Stomach (tissue), 4 donors: Measurements from ENCODE around the gene KRTAP10-6.

ENCODE experiments used
- EP300 ChIP-seq: sonication (generic); formaldehyde crosslinking; IDR thresholded peaks from one replicate; pipeline ENCODE4 v1.6.1; 2017; ENCODE audit warnings: antibody characterized with exemption
- POLR2A ChIP-seq, 4 donors: fragments of 450-650 bp; IDR thresholded peaks; one replicate each; pipeline ENCODE4 v1.6.1; 2016; ENCODE audit warnings: antibody characterized with exemption in 4 of 4, control low read depth in 2 of 4, mild to moderate bottlenecking in 1 of 4, moderate library complexity in 1 of 4
- POLR2AphosphoS5 ChIP-seq, 3 donors: sonication (generic); formaldehyde crosslinking; IDR thresholded peaks; one replicate each; pipeline ENCODE4 v1.6.1; 2016; ENCODE audit warnings: antibody characterized with exemption in 3 of 3
- TF ChIP-seq, protein P1 (sequence below), 7 experiments: fragments of 450-650 bp in 4 of 7; fragments of 200-600 bp in 3 of 7; sonication (generic) in 3 of 7; IDR thresholded peaks; one replicate each; pipeline ENCODE4 v1.5.1; 2016 to 2019; ENCODE audit warnings: antibody characterized with exemption in 7 of 7, control low read depth in 2 of 7, mild to moderate bottlenecking in 1 of 7

DNA sequence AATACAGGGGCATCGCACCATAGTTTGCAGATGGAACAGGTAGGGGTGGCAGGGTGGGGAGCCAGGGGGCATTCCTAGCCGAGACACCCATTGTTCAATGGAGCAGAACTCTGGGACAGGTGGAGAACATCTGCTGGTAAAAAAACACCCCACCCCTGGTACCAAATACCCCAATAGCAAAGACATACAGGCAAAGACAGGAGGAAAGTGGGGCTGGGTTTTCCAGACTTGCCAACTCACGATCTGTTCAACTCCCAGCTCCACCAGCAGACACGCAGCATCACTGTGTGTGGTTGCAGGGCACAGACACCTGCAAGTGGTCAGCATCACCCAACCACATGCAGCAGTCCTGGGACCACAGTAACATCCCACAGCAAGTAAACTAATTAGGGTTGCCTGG lies 19.2 kb upstream of the KRTAP10-6 start:
- TF ChIP-seq, protein P1, sequence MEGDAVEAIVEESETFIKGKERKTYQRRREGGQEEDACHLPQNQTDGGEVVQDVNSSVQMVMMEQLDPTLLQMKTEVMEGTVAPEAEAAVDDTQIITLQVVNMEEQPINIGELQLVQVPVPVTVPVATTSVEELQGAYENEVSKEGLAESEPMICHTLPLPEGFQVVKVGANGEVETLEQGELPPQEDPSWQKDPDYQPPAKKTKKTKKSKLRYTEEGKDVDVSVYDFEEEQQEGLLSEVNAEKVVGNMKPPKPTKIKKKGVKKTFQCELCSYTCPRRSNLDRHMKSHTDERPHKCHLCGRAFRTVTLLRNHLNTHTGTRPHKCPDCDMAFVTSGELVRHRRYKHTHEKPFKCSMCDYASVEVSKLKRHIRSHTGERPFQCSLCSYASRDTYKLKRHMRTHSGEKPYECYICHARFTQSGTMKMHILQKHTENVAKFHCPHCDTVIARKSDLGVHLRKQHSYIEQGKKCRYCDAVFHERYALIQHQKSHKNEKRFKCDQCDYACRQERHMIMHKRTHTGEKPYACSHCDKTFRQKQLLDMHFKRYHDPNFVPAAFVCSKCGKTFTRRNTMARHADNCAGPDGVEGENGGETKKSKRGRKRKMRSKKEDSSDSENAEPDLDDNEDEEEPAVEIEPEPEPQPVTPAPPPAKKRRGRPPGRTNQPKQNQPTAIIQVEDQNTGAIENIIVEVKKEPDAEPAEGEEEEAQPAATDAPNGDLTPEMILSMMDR (IDR thresholded peaks at IDR 0.05): no peak
- TF ChIP-seq POLR2A (IDR thresholded peaks at IDR 0.05): no peak
- TF ChIP-seq EP300: no peak
- no peak for TF ChIP-seq POLR2AphosphoS5 (IDR thresholded peaks at IDR 0.05)
